CD14-positive monocyte (primary cell): ENCODE measurements around the gene AVPR2. TPM values are rescaled to one million over a fixed set of nuclear protein-coding genes. Genes with fewer than 3 reads are reported as not detected.

Source experiments
- DNase-seq, 3 donors: peaks; one replicate each; pipeline ENCODE4 v3.0.0-alpha.2; 2011 to 2022
- H2AFZ ChIP-seq: 2 replicates; pipeline ENCODE4 v1.6.0; 2012; ENCODE audit warnings: mild to moderate bottlenecking, low read depth, low read length, inconsistent platforms; ENCODE audit not compliant: insufficient read depth, poor library complexity, severe bottlenecking
- H3K27ac ChIP-seq, 2 donors: 1 replicate in 1 of 2; 2 replicates in 1 of 2; pipeline ENCODE4 v1.5.1; 2012 to 2013; ENCODE audit warnings: low read length in 2 of 2, control low read depth in 1 of 2, inconsistent platforms in 1 of 2, low read depth in 1 of 2, mild to moderate bottlenecking in 1 of 2
- H3K27me3 ChIP-seq, 2 donors: one replicate each; pipeline versions ENCODE4 v1.6.0 to v1.6.1; 2011 to 2013; ENCODE audit warnings: low read length in 2 of 2; ENCODE audit not compliant: control insufficient read depth in 2 of 2, insufficient read depth in 2 of 2
- H3K36me3 ChIP-seq, 2 donors: replicated peaks in 1 of 2; 1 replicate in 1 of 2; 2 replicates in 1 of 2; pipeline versions ENCODE4 v1.5.1 to v1.6.1; 2012 to 2013; ENCODE audit warnings: low read length in 2 of 2, control low read depth in 1 of 2, inconsistent platforms in 1 of 2, mild to moderate bottlenecking in 1 of 2; ENCODE audit not compliant: insufficient read depth in 2 of 2, control insufficient read depth in 1 of 2
- H3K4me1 ChIP-seq, 2 donors: 1 replicate in 1 of 2; 2 replicates in 1 of 2; pipeline versions ENCODE4 v1.5.1 to v1.6.1; 2012 to 2013; ENCODE audit warnings: low read length in 2 of 2, control low read depth in 1 of 2, inconsistent platforms in 1 of 2, mild to moderate bottlenecking in 1 of 2, moderate library complexity in 1 of 2; ENCODE audit not compliant: insufficient read depth in 2 of 2, control insufficient read depth in 1 of 2
- H3K4me2 ChIP-seq: replicated peaks from 2 replicates; pipeline ENCODE3; 2012; ENCODE audit warnings: low read length, moderate library complexity, mild to moderate bottlenecking; ENCODE audit not compliant: poor library complexity, severe bottlenecking; ENCODE audit errors: extremely low read depth
- H3K4me3 ChIP-seq, 3 experiments: fragments of 200-600 bp in 1 of 3; sonication (generic) in 1 of 3; replicated peaks in 1 of 3; 1 replicate in 2 of 3; 2 replicates in 1 of 3; pipeline ENCODE4 v1.5.1; 2011 to 2013; ENCODE audit warnings: low read length in 3 of 3, mild to moderate bottlenecking in 3 of 3, control low read depth in 2 of 3, low read depth in 2 of 3, inconsistent platforms in 1 of 3, moderate library complexity in 1 of 3
- H3K79me2 ChIP-seq: 2 replicates; pipeline ENCODE4 v1.6.0; 2012; ENCODE audit warnings: mild to moderate bottlenecking, control low read depth, inconsistent platforms, low read length, moderate library complexity; ENCODE audit not compliant: insufficient read depth
- H3K9ac ChIP-seq: 2 replicates; pipeline ENCODE4 v1.6.0; 2017; ENCODE audit warnings: low read length, mild to moderate bottlenecking; ENCODE audit not compliant: insufficient read depth, poor library complexity, severe bottlenecking
- H3K9me3 ChIP-seq, 2 donors: replicated peaks in 1 of 2; 1 replicate in 1 of 2; 2 replicates in 1 of 2; pipeline versions ENCODE4 v1.5.1 to v1.6.1; 2012 to 2013; ENCODE audit warnings: low read length in 2 of 2, control low read depth in 1 of 2; ENCODE audit not compliant: control insufficient read depth in 1 of 2, insufficient read depth in 1 of 2
- H4K20me1 ChIP-seq: 2 replicates; pipeline ENCODE4 v1.6.0; 2012; ENCODE audit warnings: mild to moderate bottlenecking, low read length, control low read depth, moderate library complexity; ENCODE audit not compliant: insufficient read depth
- H3K27ac Mint-ChIP-seq, 7 donors: one replicate each; pipeline ENCODE4 v1.8.0; 2020; ENCODE audit warnings: mild to moderate bottlenecking in 7 of 7, mixed read lengths in 7 of 7, moderate library complexity in 6 of 7, inconsistent platforms in 2 of 7
- H3K27me3 Mint-ChIP-seq, 3 donors: one replicate each; pipeline ENCODE4 v1.8.0; 2021 to 2022; ENCODE audit warnings: low read depth in 3 of 3, mild to moderate bottlenecking in 3 of 3, mixed read lengths in 3 of 3, moderate library complexity in 3 of 3, inconsistent platforms in 1 of 3
- H3K36me3 Mint-ChIP-seq, 2 donors: one replicate each; pipeline ENCODE4 v1.8.0; 2020; ENCODE audit warnings: mixed read lengths in 2 of 2, inconsistent platforms in 1 of 2, mild to moderate bottlenecking in 1 of 2
- H3K4me1 Mint-ChIP-seq: one replicate; pipeline ENCODE4 v1.8.0; 2020; ENCODE audit warnings: mild to moderate bottlenecking, mixed read lengths
- H3K4me3 Mint-ChIP-seq, 2 donors: one replicate each; pipeline ENCODE4 v1.8.0; 2020; ENCODE audit warnings: mild to moderate bottlenecking in 2 of 2, mixed read lengths in 2 of 2, moderate library complexity in 1 of 2
- H3K9me3 Mint-ChIP-seq, 7 donors: one replicate each; pipeline ENCODE4 v1.8.0; 2020 to 2022; ENCODE audit warnings: mixed read lengths in 7 of 7, mild to moderate bottlenecking in 6 of 7, moderate library complexity in 6 of 7, inconsistent platforms in 2 of 7
- WGBS: methylation state at CpG from one replicate; pipeline ENCODE4 v1.1.5; 2013; ENCODE audit warnings: missing lambda C conversion rate; ENCODE audit not compliant: insufficient coverage; 5-methylcytosine and 5-hydroxymethylcytosine counted together
- intact Hi-C, 2 donors: fragments of 100-400 bp; cut with micrococcal nuclease; formaldehyde crosslinking; loops; one replicate each; pipeline versions ENCODE4 v1.15.0 to v1.15.1; 2023
- polyA plus RNA-seq, 3 donors: library from polyadenylated mRNA; depleted of rRNA in 1 of 3; unstranded in 2 of 3; stranded (reverse) in 1 of 3; fragments of 300-500 nt in 2 of 3; fragments of >200 nt in 1 of 3; fragmentation: Illumina TruSeq in 2 of 3; gene quantifications; 1 replicate in 2 of 3; 2 replicates in 1 of 3; pipeline ENCODE4 v1.2.3, GENCODE V29; 2012 to 2021
- TF ChIP-seq, protein P1 (sequence below): fragments of 200-600 bp; IDR thresholded peaks from one replicate; pipeline ENCODE4 v1.8.0; 2022; ENCODE audit warnings: antibody characterized with exemption, mild to moderate bottlenecking

Gene AVPR2
- polyA plus RNA-seq, 3 donors: 0.14 to 0.27 TPM; not detected in 1

DNA sequence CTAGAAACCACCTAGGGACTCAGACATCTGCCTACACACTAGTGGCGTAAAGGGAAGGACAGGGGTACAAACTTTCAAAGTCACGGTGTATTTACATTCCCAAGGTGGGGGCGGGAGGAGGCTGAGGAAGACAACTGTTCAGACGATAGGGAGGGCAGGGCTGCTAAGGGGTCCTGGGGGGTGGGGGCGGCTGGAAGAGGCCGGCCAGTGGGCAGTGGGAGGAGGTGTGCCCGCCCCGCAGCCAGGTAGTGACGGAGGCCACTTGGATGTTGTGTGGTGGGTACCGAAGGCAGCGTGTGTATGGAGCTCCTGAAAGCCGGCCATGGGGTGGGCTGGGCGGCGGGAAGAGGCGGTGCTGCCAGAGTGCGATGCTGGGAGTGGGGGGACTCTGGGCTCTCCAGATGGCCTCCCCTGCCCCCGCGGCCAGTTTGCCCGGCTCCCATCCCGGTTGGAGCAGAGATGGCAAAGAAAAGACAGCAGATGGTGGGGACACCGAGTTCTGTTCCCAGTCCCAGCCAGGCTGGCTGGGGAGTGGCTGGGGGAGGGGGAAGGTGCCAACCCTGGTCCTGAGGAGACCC is 42.7 kb upstream of the AVPR2 start:
- Histone ChIP-seq H4K20me1 (no peaks in the 10 kb centered on the region), H3K36me3 (no peaks in the 10 kb centered on the region), H3K27me3 (peaks cover 0 to 2% of the 10 kb centered on the region in 2 donors), H3K27ac (no peak overlapping the region), H3K9ac (no peak overlapping the region), H2AFZ (no peak overlapping the region), H3K79me2 (no peaks in the 10 kb centered on the region), H3K4me2 (no peak overlapping the region), H3K4me3 (no peak overlapping the region), H3K4me1 (no peaks in the 10 kb centered on the region), H3K9me3 (no peaks in the 10 kb centered on the region)
- H3K4me1 Mint-ChIP-seq: no peaks in the 10 kb centered on the region
- no peaks in the 10 kb centered on the region for H3K36me3 Mint-ChIP-seq
- peaks cover 14 to 49% (median 14%) of the 10 kb centered on the region in 3 donors for H3K27me3 Mint-ChIP-seq
- peaks cover 0 to 11% (median 2%) of the 10 kb centered on the region in 7 donors for H3K9me3 Mint-ChIP-seq
- TF ChIP-seq, protein P1, sequence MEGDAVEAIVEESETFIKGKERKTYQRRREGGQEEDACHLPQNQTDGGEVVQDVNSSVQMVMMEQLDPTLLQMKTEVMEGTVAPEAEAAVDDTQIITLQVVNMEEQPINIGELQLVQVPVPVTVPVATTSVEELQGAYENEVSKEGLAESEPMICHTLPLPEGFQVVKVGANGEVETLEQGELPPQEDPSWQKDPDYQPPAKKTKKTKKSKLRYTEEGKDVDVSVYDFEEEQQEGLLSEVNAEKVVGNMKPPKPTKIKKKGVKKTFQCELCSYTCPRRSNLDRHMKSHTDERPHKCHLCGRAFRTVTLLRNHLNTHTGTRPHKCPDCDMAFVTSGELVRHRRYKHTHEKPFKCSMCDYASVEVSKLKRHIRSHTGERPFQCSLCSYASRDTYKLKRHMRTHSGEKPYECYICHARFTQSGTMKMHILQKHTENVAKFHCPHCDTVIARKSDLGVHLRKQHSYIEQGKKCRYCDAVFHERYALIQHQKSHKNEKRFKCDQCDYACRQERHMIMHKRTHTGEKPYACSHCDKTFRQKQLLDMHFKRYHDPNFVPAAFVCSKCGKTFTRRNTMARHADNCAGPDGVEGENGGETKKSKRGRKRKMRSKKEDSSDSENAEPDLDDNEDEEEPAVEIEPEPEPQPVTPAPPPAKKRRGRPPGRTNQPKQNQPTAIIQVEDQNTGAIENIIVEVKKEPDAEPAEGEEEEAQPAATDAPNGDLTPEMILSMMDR: no peak
- DNase-seq: no peak
- H3K4me3 Mint-ChIP-seq: no peak overlapping the region
- WGBS: 86% methylated on average over 5 of the region's 21 CpGs
- intact Hi-C loops: no loop called here
- no peak overlapping the region for H3K27ac Mint-ChIP-seq

DNA sequence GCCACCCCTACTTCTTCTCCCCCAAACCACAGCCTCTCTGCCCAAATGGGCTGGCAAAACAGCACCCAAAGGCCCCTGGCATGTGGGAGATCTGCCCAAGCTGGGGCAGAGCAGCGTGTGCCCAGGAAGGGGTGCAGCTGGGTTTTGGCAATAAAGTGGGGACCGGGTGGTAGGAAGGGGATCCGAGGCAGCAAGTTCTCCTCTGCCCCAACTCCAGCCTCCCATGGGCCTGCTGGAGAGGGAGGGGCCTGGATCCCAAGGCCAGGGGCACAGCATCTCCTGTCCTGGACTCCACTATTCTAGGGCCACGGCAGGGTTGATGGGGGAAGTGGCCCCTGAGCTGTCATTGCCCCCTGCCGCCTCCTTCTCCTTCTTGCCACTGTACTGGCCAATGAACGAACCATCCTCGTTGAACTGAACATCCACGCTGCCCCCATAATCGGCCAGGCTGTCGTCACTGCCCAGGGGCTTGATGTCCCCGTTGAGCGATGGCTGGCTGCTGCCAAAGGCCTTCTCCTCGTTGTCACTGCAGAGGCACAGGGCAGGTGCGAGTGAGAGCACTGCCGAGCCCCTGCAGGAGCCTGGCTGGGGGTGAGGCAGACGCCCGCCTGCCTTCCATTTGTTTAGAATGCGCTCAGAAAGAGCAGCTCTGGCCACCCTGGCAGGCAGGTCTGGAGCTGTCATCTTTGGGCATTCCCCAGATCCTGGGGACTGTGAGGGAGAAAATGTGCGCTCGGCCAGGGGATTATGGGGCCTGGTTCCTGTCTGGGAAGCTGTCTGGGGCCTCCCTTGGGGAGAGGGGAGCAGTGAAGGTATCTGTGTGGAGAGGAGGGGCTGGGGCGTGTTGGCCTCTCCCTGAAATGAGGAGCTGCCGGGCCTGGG is 41.9 kb upstream of the AVPR2 start:
- Histone ChIP-seq H3K36me3 (no peaks in the 10 kb centered on the region), H4K20me1 (no peaks in the 10 kb centered on the region), H3K79me2 (no peaks in the 10 kb centered on the region), H3K27ac (no peak overlapping the region), H3K9ac (no peak overlapping the region), H3K4me3 (no peak overlapping the region), H3K9me3 (no peaks in the 10 kb centered on the region), H3K27me3 (no peaks in the 10 kb centered on the region), H3K4me2 (no peak overlapping the region), H3K4me1 (no peaks in the 10 kb centered on the region), H2AFZ (no peak overlapping the region)
- Mint-ChIP-seq H3K36me3 (no peaks in the 10 kb centered on the region), H3K4me1 (no peaks in the 10 kb centered on the region), H3K27ac (no peak overlapping the region), H3K27me3 (peaks cover 10 to 50% (median 10%) of the 10 kb centered on the region in 3 donors), H3K4me3 (peak overlapping the region in 1 of 2 donors; percentile 45), H3K9me3 (peaks cover 0 to 11% (median 0%) of the 10 kb centered on the region in 7 donors)
- intact Hi-C loops: no loop called here
- TF ChIP-seq, protein P1: no peak
- DNase-seq: no peak
- WGBS: 85% methylated on average over 13 of the region's 22 CpGs
